H9 (cell line): ENCODE measurements around the gene PAFAH1B2. TPM values are rescaled to one million over a fixed set of nuclear protein-coding genes. Genes with fewer than 3 reads are reported as not detected.

ENCODE experiments used
- DNase-seq: peaks from one replicate; pipeline ENCODE4 v3.0.0-alpha.2; 2017
- H2AFZ ChIP-seq: one replicate; pipeline ENCODE4 v1.6.1; 2013; ENCODE audit warnings: mild to moderate bottlenecking, low read length, control low read depth, moderate library complexity
- H2AK5ac ChIP-seq: 2 replicates; pipeline ENCODE4 v1.6.1; 2013; ENCODE audit warnings: low read length, control low read depth, mixed read lengths; ENCODE audit not compliant: insufficient read length
- H2BK120ac ChIP-seq: one replicate; pipeline ENCODE4 v1.6.1; 2013; ENCODE audit warnings: low read depth, mild to moderate bottlenecking, low read length, control low read depth, inconsistent platforms; ENCODE audit not compliant: poor library complexity, severe bottlenecking
- H2BK12ac ChIP-seq: 2 replicates; pipeline ENCODE4 v1.6.1; 2013; ENCODE audit warnings: low read length, control low read depth, mixed read lengths, low read depth; ENCODE audit not compliant: insufficient read length
- H2BK15ac ChIP-seq: 2 replicates; pipeline ENCODE4 v1.6.1; 2013; ENCODE audit warnings: low read depth, low read length, control low read depth
- H2BK20ac ChIP-seq: one replicate; pipeline ENCODE4 v1.6.1; 2013; ENCODE audit warnings: low read depth, mild to moderate bottlenecking, low read length, control low read depth, inconsistent platforms; ENCODE audit not compliant: poor library complexity, severe bottlenecking
- H2BK5ac ChIP-seq: 2 replicates; pipeline ENCODE4 v1.6.1; 2013; ENCODE audit warnings: low read length, control low read depth, mixed read lengths; ENCODE audit not compliant: insufficient read length
- H3K14ac ChIP-seq: 2 replicates; pipeline ENCODE4 v1.6.1; 2013; ENCODE audit warnings: low read length, control low read depth; ENCODE audit not compliant: insufficient read depth
- H3K18ac ChIP-seq: 2 replicates; pipeline ENCODE4 v1.6.1; 2013; ENCODE audit warnings: low read depth, mild to moderate bottlenecking, mixed read lengths, low read length, control low read depth; ENCODE audit not compliant: insufficient read length
- H3K23ac ChIP-seq: 2 replicates; pipeline ENCODE4 v1.6.1; 2013; ENCODE audit warnings: low read length, control low read depth, mixed read lengths, low read depth; ENCODE audit not compliant: insufficient read length
- H3K23me2 ChIP-seq: 2 replicates; pipeline ENCODE4 v1.6.1; 2013; ENCODE audit warnings: low read depth, mild to moderate bottlenecking, mixed read lengths, low read length, control low read depth; ENCODE audit not compliant: insufficient read length, poor library complexity, severe bottlenecking
- H3K27ac ChIP-seq: 2 replicates; pipeline ENCODE4 v1.5.1; 2013; ENCODE audit warnings: low read length, control low read depth, mixed read lengths, low read depth; ENCODE audit not compliant: insufficient read length
- H3K27me3 ChIP-seq: 2 replicates; pipeline ENCODE4 v1.6.1; 2013; ENCODE audit warnings: low read length, control low read depth, inconsistent platforms; ENCODE audit not compliant: insufficient read depth
- H3K4ac ChIP-seq: 2 replicates; pipeline ENCODE4 v1.6.1; 2013; ENCODE audit warnings: low read depth, mild to moderate bottlenecking, control low read depth, inconsistent platforms, low read length, moderate library complexity
- H3K4me1 ChIP-seq: 2 replicates; pipeline ENCODE4 v1.6.1; 2013; ENCODE audit warnings: low read length, control low read depth, inconsistent platforms; ENCODE audit not compliant: insufficient read depth
- H3K4me2 ChIP-seq: 2 replicates; pipeline ENCODE4 v1.6.1; 2013; ENCODE audit warnings: low read length, control low read depth, mixed read lengths; ENCODE audit not compliant: insufficient read length, insufficient read depth
- H3K56ac ChIP-seq: 2 replicates; pipeline ENCODE4 v1.6.1; 2013; ENCODE audit warnings: low read depth, mild to moderate bottlenecking, mixed read lengths, low read length, control low read depth; ENCODE audit not compliant: insufficient read length
- H3K79me1 ChIP-seq: 2 replicates; pipeline ENCODE4 v1.6.1; 2013; ENCODE audit warnings: low read depth, mild to moderate bottlenecking, moderate library complexity, low read length, control low read depth, inconsistent platforms; ENCODE audit not compliant: insufficient read depth, poor library complexity, severe bottlenecking
- H3K79me2 ChIP-seq: 2 replicates; pipeline ENCODE4 v1.6.1; 2013; ENCODE audit warnings: low read length, control low read depth, inconsistent platforms; ENCODE audit not compliant: insufficient read depth
- H3K9ac ChIP-seq: 2 replicates; pipeline ENCODE4 v1.6.1; 2013; ENCODE audit warnings: low read length, control low read depth, mixed read lengths; ENCODE audit not compliant: insufficient read length; ENCODE audit errors: extremely low read depth
- H3K9me3 ChIP-seq: one replicate; pipeline ENCODE4 v1.6.1; 2013; ENCODE audit warnings: low read depth, low read length, inconsistent platforms; ENCODE audit not compliant: control insufficient read depth
- H3T11ph ChIP-seq: one replicate; pipeline ENCODE4 v1.6.1; 2013; ENCODE audit warnings: mild to moderate bottlenecking, low read length, control low read depth, inconsistent platforms
- H4K20me1 ChIP-seq: one replicate; pipeline ENCODE4 v1.6.1; 2013; ENCODE audit not compliant: control insufficient read depth, insufficient read length, insufficient read depth
- H4K5ac ChIP-seq: 2 replicates; pipeline ENCODE4 v1.6.1; 2013; ENCODE audit warnings: low read depth, mild to moderate bottlenecking, mixed read lengths, low read length, control low read depth; ENCODE audit not compliant: insufficient read length
- H4K8ac ChIP-seq: replicated peaks from 2 replicates; pipeline ENCODE4 v1.6.1; 2013; ENCODE audit warnings: low read length, control low read depth, mixed read lengths, low read depth; ENCODE audit not compliant: insufficient read length
- H4K91ac ChIP-seq: 2 replicates; pipeline ENCODE4 v1.6.1; 2013; ENCODE audit warnings: low read depth, mild to moderate bottlenecking, moderate library complexity, mixed read lengths, low read length, control low read depth; ENCODE audit not compliant: insufficient read length
- H3K27ac Mint-ChIP-seq, 3 experiments: 2 replicates in 2 of 3; 3 replicates in 1 of 3; pipeline ENCODE4 v1.8.0; 2020 to 2021; ENCODE audit warnings: mixed read lengths in 3 of 3, mild to moderate bottlenecking in 1 of 3, moderate library complexity in 1 of 3
- H3K27me3 Mint-ChIP-seq: 2 replicates; pipeline ENCODE4 v1.8.0; 2021; ENCODE audit warnings: low read depth, mild to moderate bottlenecking, moderate library complexity, mixed read lengths
- H3K36me3 Mint-ChIP-seq, 3 experiments: 2 replicates in 2 of 3; 3 replicates in 1 of 3; pipeline ENCODE4 v1.8.0; 2020 to 2021; ENCODE audit warnings: low read depth in 3 of 3, mixed read lengths in 3 of 3; ENCODE audit not compliant: insufficient read depth in 1 of 3
- H3K4me1 Mint-ChIP-seq, 2 experiments: 2 replicates each; pipeline ENCODE4 v1.8.0; 2020; ENCODE audit warnings: mixed read lengths in 2 of 2
- H3K4me3 Mint-ChIP-seq, 2 experiments: 2 replicates in 1 of 2; 3 replicates in 1 of 2; pipeline ENCODE4 v1.8.0; 2020 to 2021; ENCODE audit warnings: mild to moderate bottlenecking in 2 of 2, mixed read lengths in 2 of 2, moderate library complexity in 1 of 2
- H3K9me3 Mint-ChIP-seq, 2 experiments: 2 replicates in 1 of 2; 3 replicates in 1 of 2; pipeline ENCODE4 v1.8.0; 2020; ENCODE audit warnings: mild to moderate bottlenecking in 2 of 2, mixed read lengths in 2 of 2, moderate library complexity in 1 of 2
- CTCF ChIP-seq: fragments of 200-600 bp; sonication (generic); conservative IDR thresholded peaks from 3 replicates; pipeline ENCODE4 v1.8.0; 2021; ENCODE audit warnings: antibody characterized with exemption, mild to moderate bottlenecking
- WGBS: extraction: QIAGEN DNeasy Blood & Tissue Kit; methylation state at CpG from one replicate; pipeline ENCODE4 v1.1.7; 2013; ENCODE audit warnings: missing lambda C conversion rate, low lambda C conversion rate, mixed read lengths; ENCODE audit not compliant: insufficient read length; ENCODE audit errors: extremely low coverage; 5-methylcytosine and 5-hydroxymethylcytosine counted together
- total RNA-seq: library from RNA; stranded (reverse); gene quantifications from 2 replicates; pipeline ENCODE4 v1.2.1, GENCODE V29; 2021

PAFAH1B2 gene
- total RNA-seq, 1 experiment from 2014 or later: 161 TPM

- Histone ChIP-seq H3K9ac (no peak overlapping the region), H3K56ac (no peak overlapping the region), H3K79me2 (peaks cover 21% of the 10 kb centered on the region; the same call in 1 of the 2 replicates), H2BK15ac (no peak overlapping the region), H3K27ac (no peak overlapping the region), H2BK20ac (no peak overlapping the region), H3T11ph (no peak overlapping the region), H4K8ac (no peak overlapping the region), H3K27me3 (no peaks in the 10 kb centered on the region), H3K4me1 (peaks cover 6% of the 10 kb centered on the region; the same call in 1 of the 2 replicates), H3K4me2 (peak overlapping the region; percentile 92), H3K14ac (no peak overlapping the region), H4K5ac (no peak overlapping the region), H2BK120ac (no peak overlapping the region), H2AK5ac (no peak overlapping the region), H3K9me3 (no peaks in the 10 kb centered on the region), H3K79me1 (no peaks in the 10 kb centered on the region), H3K4ac (no peak overlapping the region), H2BK12ac (no peak overlapping the region), H2AFZ (no peak overlapping the region), H4K91ac (no peak overlapping the region), H3K23ac (no peak overlapping the region), H3K23me2 (peaks cover 17% of the 10 kb centered on the region), H3K18ac (no peak overlapping the region), H2BK5ac (no peak overlapping the region), H4K20me1 (no peaks in the 10 kb centered on the region)
- DNase-seq: no peak
- TF ChIP-seq CTCF: no peak
- Mint-ChIP-seq H3K9me3 (0 out of 5 replicates have a peak, but pooled peaks cover 0 to 2% of the 10 kb centered on the region in 2 experiments), H3K4me3 (peak overlapping the region; percentile 87 to 99), H3K27ac (peak overlapping the region in 1 of 3 experiments; percentile 94; a peak in 3 of 7 replicates), H3K27me3 (peaks cover 1% of the 10 kb centered on the region; the same call in 1 of the 2 replicates), H3K4me1 (peaks cover 36% of the 10 kb centered on the region in 2 experiments), H3K36me3 (peaks cover 4 to 6% (median 6%) of the 10 kb centered on the region in 3 experiments)
- WGBS: no CpG with 5 or more reads among the region's 6 CpGs
Measured at GRCh38 chr11:117097014-117097388, 47.1 kb upstream of the PAFAH1B2 start.
